GM18519 (cell line): ENCODE data around the gene RFLNA.

ENCODE experiments used
- ATAC-seq: cut with Tn5 transposase; IDR thresholded peaks from one replicate; pipeline ENCODE4 v1.9.1; 2021; ENCODE audit warnings: mild to moderate bottlenecking, moderate library complexity; ENCODE audit not compliant: unreplicated experiment, low FRiP score

Gene RFLNA

DNA sequence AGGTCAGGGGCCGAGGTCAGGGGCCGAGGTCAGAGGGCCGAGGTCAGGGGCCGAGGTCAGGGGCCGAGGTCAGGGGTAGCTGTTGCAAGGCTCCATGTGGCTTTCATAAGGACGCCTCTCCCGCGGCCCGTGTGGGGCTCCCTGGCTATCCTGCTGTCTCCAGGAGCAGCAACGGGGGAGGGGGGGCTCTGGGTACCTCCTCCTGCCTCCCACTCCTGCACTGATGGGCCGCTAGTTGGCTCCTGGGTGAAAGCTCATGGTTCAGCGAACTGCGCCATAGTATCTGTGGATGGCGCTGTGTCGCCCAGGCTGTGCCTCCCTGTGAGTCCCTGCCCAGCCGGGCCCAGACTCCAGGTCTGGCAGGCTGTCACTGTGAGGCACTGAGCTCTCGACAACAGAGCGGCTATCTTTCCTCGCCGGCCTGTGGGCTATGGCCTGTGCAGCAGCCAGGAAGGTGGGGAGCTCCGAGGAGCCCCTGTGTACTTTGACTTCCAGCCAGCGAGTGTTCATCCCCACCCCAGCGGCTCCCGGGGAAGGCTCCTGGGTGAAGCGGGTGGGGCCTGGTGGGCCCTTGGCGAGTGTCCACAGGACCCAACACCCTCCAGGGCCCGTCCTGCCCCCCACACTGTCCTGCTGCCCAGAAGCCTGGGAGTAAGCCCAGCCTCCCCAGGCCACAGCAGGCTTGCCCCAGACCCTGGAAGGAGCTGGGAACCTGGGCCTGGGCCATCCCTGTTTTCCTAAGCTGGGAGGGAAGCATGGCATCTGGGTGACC lies 8.1 kb downstream of the RFLNA start:
- no peak for ATAC-seq

DNA sequence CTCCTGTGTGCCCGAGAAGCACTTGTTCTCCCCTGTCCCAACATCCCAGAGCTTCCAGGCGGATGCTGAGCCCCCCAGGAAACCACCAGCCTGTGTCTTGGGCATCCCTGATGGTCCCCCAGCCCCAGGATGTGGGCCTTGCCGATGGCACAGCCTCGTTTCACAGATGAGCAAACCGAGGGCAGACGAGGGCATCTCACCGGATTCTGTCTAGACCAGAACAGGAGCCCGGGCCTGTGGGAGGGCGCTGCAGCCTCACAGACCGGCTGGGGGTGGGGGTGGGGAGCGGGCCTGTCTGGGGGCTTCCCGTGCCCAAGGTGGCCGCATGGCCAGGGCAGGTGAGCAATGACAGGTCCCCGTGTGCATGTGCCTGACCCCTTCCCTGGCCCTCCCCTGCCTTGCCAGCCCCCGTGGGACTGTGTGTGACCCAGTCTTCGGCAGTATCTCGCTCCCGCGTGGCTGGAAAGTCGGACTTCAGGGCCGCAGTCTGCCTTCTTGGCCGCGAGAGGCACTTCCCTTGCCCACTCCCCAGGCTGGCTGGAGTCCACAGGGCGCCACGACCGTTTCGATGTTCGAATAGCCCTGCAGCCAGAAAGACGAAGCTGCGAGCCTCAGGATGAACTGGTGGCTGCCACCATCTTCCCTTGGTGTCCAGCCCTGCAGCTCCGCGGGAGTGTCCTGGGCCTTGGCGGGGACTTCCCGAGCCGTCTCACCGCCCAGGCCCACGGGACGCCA lies 8.9 kb downstream of the RFLNA start:
- ATAC-seq, result no peak

DNA sequence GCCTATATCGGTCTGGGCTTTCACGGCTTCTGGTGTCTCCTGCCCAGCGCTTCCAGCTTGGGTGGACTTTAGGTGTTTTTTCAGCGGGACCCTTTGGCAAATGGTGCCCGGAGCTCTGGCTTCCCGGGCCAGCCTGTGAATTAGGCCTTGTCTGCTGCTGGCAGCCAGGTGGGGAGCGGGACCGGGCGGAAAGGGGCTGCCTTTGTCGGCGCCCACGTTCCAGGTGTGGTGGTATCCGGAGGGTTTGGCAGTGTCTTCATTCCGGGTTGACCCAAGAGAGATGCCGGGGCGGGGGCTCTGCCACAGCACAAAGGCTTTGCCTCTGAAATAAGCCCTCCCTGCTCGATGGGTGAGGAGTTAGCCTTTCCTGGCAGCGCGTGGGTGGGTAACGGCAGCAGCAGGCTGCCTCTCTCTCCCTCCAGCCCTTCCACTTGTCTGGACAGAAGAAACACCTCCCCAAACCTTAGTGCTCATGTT lies 9.5 kb downstream of the RFLNA start:
- no peak for ATAC-seq

DNA sequence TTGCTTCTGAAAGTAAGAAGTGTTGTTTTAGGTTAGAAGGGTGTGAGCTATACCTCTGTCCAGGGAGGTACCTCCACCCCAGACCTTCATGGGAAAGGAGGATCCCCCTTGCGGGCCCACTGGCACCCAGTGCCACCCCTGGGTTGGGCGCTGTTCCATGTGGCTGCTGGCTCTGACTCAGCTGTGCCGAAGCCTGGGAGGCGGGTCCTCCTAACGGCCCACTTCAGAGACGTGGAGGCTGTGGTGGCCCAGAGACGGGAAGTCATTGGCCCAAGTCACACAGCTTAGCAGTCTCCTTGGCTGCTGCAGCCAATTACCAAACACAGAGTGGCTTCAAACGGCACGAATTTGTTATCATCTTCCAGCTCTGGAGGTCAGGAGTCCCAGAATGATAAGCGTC lies 10.2 kb downstream of the RFLNA start:
- ATAC-seq, result no peak

DNA sequence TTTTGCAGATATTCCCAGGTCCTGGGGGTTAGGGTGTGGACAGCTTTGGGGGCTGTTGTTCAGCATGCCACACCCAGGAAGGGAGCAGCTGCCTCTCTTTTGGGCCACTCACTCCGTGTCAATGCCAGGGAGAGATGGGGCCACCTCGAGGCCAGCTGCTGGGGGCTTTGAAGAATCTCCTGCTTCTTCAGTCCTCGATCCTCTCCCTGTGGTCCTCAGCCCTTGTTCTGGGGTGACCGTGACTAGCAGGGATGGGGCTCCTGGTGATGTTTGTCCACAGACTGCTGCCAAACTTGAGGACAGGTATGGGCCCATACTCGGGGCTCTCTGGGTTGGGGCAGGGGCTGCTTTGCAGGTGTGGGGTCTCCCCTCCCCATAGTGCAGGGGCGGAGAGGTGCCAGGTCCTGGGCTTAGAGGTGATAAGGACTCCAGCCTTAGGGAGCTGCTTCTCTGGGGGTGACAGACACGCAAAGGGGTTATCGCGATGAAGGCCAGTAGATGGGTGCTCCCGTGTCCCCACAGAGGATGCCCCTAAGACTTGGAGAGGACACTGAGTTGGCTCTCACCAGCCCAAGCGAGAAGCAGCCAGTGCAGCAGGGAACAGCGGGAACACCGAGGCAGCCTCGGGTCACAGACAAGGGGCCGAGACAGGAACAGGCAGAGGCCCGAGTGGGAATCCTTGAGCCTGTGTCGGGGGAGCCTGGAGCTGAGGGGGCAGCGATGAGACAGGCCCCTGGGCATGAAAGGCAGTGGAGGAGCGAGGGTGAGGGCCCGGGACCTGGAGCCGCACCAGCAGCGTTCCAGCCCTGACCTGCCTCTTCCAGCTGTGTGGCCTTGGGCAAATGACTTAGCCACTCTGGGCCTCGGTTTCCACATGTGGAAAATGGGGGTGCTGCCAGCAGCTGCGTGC lies 11.1 kb downstream of the RFLNA start:
- ATAC-seq, result no peak

DNA sequence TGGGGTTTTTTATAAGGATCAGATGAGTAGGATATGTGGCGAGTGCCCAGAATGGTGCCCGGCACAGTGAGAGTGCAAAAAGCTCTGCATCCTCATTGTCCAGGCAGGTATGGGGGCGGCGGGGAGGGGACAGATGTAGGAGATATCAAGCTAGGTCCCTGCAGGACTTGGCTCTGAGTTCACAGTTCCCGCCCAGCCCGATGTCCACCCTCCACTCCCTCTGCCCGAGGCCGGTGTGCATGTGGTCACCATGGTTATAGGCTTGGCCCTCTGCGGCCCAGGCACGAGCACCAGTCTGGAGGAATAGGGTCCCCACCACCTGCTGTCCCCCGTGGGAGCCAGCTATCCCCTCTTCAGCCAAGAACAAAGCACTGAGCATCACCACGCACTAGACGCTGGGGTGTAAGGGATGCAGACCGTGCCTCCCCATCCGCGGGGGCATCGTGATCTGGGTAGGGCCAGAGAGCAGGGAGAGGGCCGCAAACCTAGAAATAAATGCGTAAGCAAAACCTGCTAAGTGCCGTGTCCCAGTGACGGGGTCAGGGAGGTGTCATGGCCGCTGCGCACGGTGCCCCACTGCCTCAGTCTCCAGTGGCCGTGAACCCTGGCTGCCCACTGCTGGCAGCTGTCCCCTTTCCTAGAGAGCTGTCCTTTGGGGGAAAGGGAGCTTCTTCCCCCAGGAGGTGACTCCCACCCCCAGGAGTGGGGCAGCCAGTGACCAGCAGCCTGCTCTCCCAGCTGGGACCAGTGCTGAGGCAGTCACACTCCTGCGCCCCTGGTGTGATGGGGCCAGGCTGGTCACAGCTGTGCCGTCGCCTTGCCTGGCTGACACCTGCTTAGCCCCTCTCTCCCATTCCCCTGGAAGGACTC lies 12.0 kb downstream of the RFLNA start:
- no peak for ATAC-seq

DNA sequence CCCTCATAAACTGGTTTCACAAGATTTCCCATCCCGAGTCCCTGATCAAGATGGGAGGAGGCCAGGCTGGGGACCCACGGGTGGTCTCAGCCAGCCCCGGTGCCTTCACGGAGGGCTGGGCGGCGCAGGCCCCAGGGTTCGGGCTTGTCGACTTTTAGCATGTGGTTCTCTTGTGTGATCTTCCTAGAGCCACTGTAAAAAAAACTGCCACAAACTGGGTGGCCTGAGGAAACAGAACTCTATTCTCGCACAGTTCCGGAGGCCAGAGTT lies 12.6 kb downstream of the RFLNA start:
- no peak for ATAC-seq

DNA sequence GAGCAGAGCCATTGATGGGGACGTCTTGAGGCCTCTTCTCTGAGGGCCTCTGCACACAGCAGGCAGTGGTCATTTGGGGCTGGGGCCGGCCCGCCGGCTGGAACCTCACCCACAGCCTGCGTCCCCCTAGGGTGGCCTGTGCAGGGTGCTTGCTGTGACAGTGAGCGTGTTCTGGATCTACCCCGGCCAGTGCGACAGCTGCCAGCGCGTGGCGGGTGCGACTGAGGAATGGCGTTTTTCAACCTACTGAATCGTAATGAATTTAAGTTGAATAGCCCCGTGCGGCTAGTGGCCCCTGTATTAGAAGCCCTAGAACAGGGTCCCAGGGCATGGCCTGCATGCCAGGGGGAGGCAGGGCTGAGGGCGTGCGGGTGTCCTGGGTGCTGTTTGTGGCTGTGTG lies 13.8 kb downstream of the RFLNA start:
- ATAC-seq, result no peak

DNA sequence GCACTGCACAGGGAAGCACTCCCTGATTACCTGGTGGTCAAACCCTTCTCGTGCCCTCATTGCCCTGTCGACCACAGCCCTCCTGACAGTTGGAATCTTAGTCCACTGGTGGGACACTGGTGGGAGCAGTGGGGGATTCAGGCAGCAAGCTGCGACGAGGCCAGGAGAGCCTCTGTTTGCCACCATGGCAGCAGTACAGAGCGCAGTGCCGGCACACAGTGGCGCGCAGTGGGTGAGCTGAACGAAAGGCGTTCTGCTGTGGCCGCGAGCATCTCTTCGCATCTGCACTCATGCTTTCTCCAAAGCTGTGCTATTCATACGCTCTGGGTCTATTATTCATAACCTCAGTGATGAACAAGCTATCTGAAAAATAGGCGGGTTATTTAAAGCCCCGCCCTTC lies 14.3 kb downstream of the RFLNA start:
- ATAC-seq, result no peak

DNA sequence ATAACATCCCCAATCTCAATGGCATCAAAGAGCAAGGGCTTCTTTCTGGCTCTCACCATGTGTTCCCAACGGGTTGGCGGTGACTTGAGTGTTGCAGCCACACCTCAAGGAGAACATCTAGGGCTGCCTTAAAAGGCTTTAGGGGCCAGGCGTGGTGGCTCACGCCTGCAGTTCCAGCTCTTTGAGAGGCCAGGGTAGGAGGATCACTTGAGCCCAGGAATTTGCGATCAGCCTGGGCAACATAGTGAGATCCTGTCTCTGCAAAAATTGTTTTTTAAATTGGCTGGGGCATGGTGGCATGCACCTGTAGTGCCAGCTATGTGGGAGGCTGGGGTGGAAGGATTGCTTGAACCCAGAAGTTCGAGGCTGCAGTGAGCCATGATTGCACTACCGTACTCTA lies 14.9 kb downstream of the RFLNA start:
- no peak for ATAC-seq

DNA sequence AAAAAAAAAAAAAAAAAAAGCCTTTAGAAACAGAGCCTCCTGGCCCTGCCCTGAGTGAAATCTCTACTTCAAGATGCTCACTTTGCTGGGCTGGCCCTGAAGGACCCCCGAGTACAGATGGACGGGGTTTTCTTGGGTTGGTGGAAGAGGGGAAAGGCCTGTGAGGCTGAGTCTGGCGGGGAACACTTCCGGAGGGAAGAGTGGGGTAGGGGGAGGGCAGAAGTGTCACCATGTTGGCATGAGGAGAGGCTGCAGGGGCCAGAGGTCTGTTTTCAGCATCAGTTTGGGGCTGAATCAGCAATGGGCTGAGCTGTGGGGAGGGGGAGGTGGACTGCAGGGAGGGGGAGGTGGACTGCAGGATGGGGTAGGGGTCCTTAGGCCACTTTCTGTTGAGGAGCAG lies 15.3 kb downstream of the RFLNA start:
- no peak for ATAC-seq

DNA sequence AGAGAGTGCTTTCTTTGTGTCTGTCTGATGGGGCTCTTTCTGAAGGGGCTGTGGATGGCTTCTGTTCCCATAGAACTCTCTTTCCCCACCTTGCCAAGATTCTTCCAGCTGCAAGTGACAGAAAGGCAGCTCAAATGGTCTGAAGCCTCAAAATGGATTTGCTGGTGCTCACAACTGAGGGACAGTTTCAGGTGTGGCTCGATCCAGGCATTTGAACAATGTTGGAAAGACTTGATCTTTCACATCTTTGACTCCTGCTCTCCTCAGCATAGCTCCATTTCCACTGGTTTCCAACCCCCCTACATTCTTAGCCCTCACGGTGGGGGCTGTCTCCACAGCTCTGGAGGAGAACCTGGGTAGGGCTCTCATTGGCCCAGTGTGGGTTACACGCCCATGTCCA lies 15.9 kb downstream of the RFLNA start:
- ATAC-seq, result no peak

DNA sequence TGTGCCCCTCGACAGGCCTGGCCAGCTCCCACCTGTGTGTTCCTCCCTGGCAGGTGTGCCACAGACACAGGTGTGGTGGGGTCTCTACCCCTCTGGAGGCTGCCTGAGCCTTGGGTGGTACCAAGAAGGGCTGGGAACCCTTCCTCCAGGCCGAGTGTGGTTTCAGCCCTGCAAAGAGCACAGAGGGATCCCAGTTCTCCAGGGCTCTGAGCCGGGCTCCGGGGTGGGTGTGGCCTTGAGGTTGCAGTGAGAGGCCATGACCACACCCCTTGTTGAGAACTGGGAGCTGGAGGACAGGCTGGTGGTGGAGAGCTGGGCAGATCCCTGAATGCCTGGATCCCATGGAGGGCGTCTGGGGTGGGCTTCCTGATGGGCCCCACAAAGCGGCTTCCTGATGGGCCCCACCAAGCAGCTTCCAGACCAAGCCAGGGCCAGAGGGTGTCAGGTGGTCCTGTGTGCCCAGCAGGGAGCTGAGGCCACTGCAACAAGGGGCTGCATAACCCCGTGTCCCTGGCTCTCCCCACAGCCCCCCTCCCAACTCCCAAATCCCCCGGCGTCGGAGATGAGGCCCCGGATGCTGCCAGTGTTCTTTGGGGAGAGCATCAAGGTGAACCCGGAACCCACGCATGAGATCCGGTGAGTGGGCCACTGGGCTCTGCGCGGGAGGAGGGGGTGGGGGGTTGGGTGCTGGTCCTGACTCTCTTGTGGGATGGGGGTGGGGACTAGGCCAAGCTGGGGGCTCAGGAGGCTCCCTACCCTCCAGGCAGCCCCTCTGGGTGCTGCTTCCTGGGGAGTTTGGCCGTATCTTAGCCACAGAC lies 16.6 kb downstream of the RFLNA start:
- no peak for ATAC-seq

DNA sequence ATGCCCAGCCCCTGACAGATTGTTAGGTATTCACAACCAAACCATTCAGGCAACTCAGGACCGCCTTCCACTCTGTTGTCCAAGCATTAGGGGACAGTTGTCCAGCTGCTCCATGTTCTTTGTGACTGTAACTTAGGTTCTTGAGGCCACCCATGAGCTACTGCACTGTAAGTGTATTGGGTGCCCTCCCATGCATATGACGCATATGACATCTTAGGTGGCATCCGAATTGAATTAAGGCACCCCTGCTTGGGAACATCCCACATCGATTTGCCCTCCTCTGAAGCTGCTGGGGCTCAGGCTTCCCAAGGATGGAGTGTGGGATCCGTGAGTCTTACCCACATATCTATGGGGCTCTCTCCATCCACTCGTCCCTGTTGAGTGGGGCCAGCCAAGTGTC lies 17.7 kb downstream of the RFLNA start:
- no peak for ATAC-seq

DNA sequence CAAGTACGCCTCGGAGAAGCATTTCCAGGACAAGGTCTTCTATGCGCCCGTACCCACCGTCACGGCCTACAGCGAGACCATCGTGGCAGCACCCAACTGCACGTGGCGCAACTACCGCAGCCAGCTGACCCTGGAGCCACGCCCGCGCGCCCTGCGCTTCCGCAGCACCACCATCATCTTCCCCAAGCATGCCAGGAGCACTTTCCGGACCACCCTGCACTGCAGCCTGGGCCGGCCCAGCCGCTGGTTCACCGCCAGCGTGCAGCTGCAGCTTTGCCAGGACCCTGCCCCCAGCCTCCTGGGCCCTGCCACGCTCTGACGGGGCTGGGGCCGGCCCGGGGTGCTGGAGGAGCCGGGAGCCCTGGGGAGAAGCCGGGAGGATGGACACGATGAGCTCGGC lies 19.3 kb downstream of the RFLNA start:
- no peak for ATAC-seq

DNA sequence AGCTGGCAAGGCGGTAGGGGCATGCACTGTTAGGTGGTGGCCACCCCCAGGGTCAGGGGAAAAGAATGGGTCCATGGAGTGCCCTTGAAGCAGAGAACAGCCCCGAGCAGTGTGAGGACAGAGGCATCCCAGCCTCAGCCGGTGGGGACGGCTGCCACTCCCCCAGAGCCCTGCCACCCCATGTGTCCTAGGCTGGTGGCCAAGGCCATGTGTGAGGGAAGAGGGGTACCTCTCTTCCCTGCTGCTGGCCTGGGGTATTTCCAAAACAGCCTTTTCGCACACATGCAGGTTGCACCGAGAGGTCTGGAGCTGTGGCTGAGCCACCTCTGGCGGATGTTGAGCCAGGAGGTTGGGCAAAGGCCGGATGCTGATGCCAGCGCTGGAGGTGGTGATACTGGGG lies 19.9 kb downstream of the RFLNA start:
- no peak for ATAC-seq

DNA sequence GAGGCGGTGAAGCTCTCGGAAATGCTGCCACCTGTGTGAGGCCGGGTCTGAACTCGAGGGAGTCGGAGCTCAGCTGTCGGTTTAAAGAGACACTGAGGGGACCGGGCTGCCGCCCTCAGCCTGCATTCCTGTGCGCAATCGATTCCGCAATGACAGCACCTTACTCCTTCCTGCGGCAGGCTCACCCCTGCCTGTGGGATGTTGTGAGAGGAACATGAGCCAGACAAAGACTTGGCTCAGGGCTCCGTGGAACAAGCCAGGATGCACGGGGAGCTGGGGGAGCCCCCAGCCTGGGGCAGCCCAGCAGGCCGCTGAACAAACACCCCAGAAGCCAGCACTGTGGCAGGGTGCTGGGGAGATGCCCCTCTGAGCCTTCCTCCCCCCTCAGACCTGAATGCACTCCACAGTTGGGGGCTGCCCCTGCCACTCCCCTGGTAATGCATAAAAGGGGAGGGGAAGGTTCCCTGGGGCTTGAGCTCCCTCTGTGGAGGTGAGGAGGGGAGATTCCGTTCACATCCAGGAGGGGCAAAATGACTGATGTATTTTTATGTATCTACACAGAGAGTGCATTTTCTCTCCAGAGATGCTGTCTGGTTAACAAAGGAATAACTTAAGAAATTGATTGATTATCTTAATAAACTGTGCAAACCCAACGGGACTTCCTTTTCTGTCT lies 20.6 kb downstream of the RFLNA start:
- ATAC-seq, result no peak

DNA sequence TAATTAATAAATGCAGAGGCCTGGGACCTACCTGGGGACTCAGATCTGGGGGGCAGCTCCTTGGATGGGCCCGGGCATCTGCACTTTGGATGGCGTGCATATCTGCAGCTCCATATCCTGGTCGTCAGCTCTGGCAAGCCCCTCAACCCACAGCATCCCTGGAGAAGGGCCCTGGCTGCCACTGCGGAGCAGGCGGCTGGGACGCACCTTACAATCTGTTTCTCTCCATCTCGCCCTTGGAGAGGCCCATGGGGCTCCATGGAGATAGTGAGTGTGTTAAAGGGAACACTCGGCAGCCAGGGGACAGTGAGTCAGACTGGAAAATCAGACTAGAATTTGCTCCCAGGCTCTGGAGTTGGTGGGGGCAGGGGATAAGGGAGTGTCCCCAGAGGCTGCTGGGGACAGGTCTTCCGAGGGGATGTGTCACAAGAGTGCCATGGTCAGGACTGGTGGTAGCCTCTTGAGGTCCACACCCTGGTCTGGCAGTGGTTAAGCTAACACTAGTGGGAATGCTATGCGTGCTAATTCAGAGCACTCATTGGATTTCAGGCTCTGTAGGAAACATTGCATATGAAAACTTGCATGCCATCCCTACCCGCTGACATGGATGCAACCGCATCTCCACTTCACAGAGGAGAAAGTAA lies 21.5 kb downstream of the RFLNA start:
- no peak for ATAC-seq

DNA sequence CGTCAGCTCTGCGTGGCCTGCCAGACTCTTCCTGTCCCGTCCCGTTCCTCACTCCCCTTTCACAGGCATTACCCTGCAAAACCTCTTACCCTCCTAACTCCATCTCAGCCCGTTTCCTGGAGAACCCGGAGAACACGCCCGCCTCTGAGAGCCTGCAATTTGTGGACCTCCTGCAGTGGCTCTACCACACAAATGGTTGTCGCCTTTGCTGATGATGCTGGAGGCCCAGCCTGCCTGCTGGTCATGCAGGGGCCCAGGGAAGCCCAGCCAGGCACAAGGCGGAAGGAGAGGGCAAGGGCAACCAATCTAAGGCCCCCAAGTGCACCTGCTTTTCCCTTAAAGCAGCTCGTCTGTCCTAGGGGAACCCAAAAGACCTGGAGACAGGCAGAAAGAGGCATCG lies 22.5 kb downstream of the RFLNA start:
- no peak for ATAC-seq
